Endometrium (tissue), 2 donors: Measurements from ENCODE around the gene PAIP2.
"Not testable (repeated sequence)": the region's sequence is repeated elsewhere in the genome, so short reads cannot be mapped to it uniquely, and the experiment has no call there.

ENCODE experiments used
- FAIRE-seq: peaks from 2 replicates; lab custom pipeline; 2012; peaks lifted over from hg19 to GRCh38; lab: Jason Lieb, UNC
- donor health status: control.
- donor health status: control.

The PAIP2 gene

DNA sequence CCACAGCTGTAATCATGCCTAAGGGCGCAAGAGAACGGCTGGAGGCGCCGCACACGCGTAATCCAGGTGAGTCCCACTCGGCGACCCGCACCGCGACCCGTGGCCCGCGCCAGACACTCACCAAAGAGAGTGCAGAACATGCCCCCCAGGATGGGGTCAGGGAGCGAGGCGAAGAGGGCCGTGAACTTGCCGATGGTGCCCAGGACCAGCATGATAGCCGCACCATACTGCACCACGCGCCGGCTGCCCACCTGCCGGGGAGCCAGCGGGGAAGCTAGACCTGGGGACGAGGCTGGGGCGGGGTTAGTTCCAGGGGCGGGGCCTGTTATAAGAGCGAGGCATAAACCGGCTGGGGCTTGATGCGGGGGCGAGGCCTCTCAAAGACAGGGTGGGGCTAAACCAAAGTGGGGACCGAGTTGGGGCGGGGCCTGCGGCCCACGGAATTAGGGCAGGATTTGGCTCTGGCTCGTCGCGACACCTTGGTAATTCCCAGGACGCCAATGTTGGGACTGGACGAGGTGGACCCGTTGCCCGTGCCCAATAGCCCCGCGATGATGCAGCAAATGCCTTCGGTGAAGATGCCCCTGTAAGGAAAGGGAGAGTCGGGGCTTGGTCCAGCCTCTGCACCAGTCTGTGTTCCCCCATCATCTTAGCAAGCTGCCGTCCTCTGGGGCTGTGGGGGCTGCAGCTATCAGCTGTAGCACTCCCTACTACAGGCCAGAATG lies 36.6 kb downstream of the PAIP2 start:
- no peak for FAIRE-seq

- FAIRE-seq = no peak
Observed at GRCh38 chr5:139378941-139379361, 37.3 kb downstream of the PAIP2 start.

- no peak for FAIRE-seq
Observed at GRCh38 chr5:139379626-139380449, 38.2 kb downstream of the PAIP2 start.

DNA sequence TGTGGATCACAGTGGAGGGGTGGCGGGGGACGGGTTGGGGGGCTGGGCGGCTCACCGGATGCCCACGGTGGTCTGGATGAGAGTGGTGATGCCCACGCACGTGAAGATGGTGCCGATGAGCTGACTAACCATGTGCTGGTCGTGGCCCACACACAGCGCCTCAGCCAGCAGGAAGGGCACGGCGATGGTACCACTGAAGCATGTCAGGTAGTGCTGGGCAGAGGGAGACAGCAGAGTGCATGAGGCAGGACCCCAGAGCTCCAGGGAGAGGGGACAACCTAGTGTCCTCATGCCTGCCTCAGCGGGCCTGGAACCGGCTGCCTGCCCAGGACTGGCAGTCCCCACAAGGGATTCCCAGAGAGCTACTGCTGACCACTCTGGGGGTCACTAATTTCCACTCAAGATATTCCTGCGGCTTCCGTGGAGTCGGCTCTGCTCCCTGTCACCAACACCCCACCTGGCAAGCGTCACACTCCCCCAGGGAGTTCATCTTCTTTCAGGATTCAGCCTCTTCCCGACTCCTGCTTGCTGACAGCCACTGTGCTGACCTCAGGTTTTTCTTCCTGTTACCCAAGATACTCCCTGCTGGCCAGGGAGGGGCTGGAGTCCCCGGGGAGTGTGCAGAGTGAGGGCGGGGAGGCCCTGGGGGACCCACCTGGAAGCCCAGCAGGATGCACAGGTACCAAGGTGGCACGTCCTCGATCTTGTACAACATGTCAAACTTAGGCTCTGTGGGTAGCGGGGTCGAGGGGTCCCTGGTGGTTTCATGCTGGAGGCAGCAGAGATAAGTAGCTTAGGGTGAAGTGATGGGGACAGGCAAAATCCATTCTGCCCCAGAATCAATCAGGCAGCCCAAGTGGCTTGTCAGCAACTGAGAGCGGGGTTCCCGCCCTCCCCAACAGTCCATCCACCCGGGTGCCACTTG lies 40.4 kb downstream of the PAIP2 start:
- FAIRE-seq = no peak

DNA sequence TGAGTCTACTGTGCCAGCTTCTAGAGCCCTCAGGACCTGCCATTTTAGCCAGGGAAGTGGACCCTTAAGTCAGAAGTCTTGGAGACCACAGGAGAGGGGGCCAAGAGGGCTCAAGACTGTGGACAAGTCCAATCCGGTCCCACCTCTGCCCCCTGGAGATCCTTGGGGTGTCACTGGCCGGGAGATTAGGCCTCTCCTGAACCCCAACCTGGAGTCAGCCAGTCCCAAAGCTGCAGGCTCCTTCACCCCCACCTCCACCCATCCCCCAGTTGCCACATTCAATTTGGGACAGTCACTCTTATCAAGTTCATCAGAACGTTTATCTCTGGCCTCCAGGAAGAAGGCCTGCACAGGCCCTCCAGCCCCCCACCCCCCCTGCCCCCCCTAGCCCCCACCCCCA lies 41.2 kb downstream of the PAIP2 start:
- no peak for FAIRE-seq

GRCh38 chr5:139383275-139383992 lies 41.8 kb downstream of the PAIP2 start, which contains the start of gene SLC23A1:
Gene SLC23A1, minus strand, starts transcription at chr5:139383297. Its CDS starts 44 bp downstream, at chr5:139383253.
- FAIRE-seq = no peak

DNA sequence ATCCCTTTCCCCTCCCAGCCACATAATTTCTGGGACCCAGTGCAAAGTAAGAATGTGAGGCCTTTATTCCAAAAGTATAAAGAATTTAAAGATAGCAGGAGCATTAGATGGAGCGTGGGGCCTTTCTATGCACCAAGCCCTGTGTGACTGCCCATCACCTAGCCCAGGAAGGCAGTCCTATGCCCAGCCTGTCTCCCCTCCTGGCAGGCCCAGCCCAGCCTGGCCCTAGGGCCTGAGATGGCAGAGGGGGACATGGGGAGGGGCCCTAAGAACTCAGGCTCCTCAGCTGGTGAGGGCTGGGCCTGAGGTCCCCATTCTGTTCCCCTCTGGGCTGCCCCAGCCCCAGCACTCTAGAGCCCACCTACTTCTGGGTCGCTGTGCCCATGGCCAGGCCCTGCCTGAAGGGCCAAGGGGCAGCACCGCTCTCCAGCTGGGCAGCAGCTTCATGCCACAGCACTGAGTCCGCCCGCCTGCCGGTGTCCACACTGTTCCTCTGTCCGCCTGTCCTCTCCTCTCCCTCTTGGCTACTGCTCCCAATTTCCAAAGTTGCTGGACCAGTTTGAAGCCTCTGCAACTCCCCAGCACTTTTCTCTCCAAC lies 42.4 kb downstream of the PAIP2 start:
- FAIRE-seq = no peak

DNA sequence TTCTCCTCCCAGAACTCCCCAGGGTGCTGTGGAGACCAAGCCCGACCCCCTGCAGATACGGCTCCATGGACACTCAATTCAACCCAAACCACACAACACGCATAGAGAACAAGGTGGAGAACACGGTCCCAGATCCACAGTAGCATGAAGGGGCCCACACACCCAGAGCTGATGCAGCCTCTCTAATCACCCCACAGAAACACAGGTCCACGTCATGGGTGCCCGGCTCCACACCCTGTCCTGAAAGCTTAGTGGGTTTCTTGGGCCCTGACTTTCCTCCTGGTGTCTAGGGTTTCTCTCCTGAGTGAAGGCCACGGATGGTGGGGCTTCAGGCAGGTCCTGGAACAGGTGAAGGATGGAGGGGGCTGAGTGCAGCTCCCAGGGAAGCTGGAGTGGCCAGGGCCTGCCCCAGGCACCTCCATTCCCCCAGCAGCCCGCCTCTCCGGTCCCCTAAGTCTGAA lies 43.0 kb downstream of the PAIP2 start:
- no peak for FAIRE-seq

DNA sequence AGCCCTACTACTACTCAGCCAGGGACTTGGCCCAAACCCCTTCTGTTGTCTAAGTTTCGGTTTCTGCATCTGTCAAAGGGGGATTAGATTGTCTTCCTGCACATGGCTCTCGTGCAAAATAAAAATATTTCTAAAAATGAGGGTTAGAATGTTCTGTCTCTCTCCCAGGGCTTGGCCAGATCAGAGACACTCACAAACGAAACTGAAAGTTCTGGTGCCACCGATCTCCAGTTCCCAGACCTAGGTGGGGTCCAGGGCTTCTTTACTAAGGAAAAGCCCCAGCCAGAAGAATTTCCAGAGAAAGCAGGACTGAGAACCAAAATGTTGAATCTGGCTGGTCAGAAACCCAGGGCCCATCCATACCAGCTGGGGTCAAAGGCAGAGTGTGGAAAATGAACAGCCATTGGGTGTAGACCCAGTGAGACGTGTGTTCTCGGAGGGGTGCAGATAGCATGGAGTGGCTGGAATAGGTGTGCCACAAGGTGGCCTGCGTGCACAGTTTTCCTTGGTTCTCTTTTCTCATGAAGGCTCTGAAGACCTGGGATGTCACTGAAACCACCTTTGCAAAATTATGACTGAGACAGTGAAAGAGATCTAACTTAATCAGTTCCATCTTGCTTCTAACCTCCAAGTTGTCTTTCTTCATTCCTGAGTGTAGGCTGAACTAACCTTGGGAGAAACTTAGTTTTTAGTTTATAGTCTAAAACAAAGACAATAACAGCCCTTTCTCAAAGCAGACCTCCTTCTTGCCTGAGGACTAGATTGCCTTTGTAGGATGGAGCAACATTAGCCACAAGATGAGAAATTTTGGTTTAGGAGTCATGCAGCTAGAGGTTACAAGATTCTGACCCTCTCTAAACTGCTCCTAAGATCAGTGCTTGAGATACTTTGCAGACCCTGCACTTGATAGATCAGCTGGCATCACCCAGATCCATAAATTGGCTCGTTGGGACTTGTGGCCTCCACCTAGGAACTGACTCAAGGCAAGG lies 43.7 kb downstream of the PAIP2 start:
- FAIRE-seq = no peak

- no peak for FAIRE-seq
Observed at GRCh38 chr5:139386050-139386438, 44.4 kb downstream of the PAIP2 start.

DNA sequence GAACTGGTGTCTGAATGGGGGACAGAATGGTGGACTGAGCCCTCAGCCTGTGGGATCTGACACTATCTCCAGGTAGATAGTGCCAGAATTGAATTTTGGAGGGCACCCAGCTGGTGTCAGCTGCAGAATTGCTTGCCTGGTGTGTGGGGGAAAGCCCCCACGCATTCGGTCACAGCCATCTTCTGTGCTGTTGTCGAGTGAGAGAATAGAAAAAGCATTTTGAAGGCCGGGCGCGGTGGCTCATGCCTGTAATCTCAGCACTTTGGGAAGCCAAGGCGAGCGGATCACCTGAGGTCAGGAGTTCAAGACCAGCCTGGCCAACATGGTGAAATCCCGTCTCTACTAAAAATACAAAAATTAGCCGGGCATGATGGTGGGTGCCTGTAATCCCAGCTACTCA lies 45.3 kb downstream of the PAIP2 start:
- not testable (repeated sequence) for FAIRE-seq

DNA sequence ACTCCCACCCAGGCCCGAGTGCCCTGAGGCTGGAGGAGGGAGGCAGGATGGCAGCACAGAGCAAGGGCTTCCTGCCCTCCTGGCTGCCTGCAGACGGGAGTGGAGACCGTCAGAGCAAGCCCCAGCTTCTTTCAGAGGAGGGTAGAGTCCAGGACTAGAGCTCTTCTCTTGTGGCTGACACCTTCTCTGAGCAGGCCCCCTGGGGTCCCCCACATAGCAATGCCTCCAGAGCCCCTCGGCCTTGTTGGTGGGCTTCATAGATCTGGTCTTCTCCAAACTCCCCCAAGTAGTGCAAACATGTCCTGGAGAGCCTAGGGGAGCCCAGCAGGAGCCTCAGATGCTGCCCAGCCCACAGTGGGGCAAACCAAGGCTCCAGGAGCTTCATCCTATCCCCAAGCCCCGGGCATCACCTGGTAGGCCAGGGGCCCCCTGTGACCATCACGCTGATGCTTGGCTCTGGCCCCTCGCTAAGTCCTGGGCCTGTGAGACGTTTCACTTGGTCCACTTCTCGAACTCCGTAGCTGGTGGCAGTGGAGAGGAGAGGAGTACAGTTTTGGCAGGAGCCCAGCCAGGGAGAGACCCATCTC lies 46.0 kb downstream of the PAIP2 start:
- no peak for FAIRE-seq

GRCh38 chr5:139388198-139388821 lies 46.7 kb downstream of the PAIP2 start:
- no peak for FAIRE-seq

DNA sequence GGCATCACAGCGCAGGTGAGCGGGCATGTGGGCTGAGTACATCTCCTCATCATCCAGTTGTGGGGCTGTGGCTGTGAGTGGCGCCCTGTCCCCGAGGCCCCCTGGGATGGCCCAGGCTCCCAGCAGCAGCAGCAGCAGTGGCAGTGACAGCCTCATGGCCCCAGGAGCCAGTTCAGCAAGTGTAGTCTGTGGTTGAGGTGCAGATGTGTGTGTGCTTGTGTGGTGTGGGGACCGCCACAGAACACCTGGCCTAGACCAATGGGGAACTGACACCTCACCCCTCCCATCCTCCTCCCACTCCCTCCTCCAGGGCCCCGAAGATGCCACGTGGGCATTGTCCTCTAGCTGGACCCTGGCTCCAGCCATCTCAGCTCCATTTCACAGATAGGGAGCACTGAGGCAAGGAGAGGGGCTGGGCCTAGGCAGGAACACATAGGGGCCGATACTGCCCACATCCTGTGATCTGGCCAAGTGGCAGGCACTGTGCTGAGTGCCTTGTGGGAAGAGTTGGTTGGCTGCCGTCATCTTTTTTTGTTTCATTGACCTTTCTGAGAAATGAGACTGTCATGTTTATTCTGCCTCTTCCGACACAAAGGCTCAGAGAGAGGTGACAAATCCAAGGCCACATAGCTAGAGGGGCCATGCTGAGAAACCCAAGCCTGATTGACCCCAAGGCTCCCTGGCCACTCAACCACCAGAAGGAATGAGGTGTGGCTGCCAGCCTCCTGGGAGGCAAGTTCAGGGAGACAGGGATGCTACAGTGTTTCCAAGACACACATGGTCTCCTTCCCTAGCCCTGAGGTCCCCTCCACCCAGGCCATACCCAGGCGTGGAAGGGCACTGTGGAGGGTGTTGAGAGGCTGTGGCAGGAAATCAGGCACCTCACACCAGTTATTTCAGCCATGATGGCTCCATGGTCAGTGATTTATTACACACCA lies 48.3 kb downstream of the PAIP2 start, which contains the start of gene MZB1:
MZB1 (minus strand) TSS at position 213 of the 938 bp plus-strand sequence; CDS start at position 156, 57 bp downstream.
- no peak for FAIRE-seq

GRCh38 chr5:139390639-139391569 lies 49.2 kb downstream of the PAIP2 start:
- no peak for FAIRE-seq

DNA sequence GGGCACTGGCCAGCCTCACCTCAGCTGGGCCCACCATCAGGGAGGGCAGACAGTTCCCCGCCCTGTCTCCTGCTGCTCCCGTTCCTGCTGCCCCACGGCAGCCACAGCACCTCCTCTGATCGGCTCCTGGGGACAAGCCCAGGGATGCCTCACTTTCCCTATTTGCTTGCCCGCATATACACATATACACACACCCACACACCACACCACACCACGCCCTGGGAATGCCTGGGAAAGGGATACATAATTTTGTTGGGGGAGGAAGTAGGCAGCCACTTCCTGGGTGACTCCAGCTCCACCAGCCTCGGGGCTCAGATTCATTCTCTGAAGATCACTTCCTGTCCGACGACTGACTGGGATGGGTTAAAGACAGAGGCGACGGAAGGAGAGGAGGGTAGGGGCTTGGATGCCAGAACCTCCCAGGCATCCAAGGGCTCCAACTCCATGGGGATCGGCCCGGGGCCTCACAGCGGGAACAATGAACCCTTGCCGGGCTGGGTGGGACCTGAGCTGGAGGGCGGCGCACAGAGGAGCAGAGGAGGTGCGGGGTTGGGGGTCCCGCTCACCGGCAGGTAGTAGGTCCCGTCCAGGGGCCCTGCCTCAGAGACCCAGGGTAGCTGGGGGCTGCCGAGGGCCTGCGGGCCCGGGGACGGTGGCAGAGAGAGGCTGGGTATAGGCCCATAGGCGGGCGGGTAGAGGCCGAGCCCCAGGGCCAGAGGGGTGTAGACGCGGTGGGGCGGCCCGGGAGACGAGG lies 50.1 kb downstream of the PAIP2 start:
- no peak for FAIRE-seq
